ENCODE data around the gene LPP.

Gene LPP

GRCh38 chr3:188729422-188729821, 575.5 kb downstream of the LPP start:
- DNase-seq: no peak

GRCh38 chr3:188734395-188734794, 580.4 kb downstream of the LPP start:
- DNase-seq: peak; percentile 20

- no peak for DNase-seq
These were observed 585.6 kb downstream of the LPP start for GRCh38 chr3:188739511-188739910.

GRCh38 chr3:188740010-188740409, 586.1 kb downstream of the LPP start:
- no peak for DNase-seq

GRCh38 chr3:188742755-188743550, 589.0 kb downstream of the LPP start:
- DNase-seq: no peak

GRCh38 chr3:188744166-188744565, 590.2 kb downstream of the LPP start:
- no peak for DNase-seq

GRCh38 chr3:188745031-188745430, 591.1 kb downstream of the LPP start:
- no peak for DNase-seq

GRCh38 chr3:188746291-188746783, 592.4 kb downstream of the LPP start:
- DNase-seq: no peak

- peak; percentile 79 for DNase-seq
These were observed 593.5 kb downstream of the LPP start for GRCh38 chr3:188747489-188747888.

- no peak for DNase-seq
These were observed 595.2 kb downstream of the LPP start for GRCh38 chr3:188749010-188749617.

- no peak for DNase-seq
These were observed 595.9 kb downstream of the LPP start for GRCh38 chr3:188749830-188750229.

- DNase-seq: no peak
These were observed 596.7 kb downstream of the LPP start for GRCh38 chr3:188750617-188751016.

GRCh38 chr3:188752850-188753249, 598.9 kb downstream of the LPP start:
- DNase-seq: no peak

- DNase-seq: no peak
These were observed 600.3 kb downstream of the LPP start for GRCh38 chr3:188754267-188754666.

GRCh38 chr3:188756241-188756640, 602.3 kb downstream of the LPP start:
- no peak for DNase-seq

- no peak for DNase-seq
These were observed 605.5 kb downstream of the LPP start for GRCh38 chr3:188759336-188760005.

- peak; percentile 31 for DNase-seq
These were observed 606.5 kb downstream of the LPP start for GRCh38 chr3:188760408-188760807.

GRCh38 chr3:188761439-188761838, 607.5 kb downstream of the LPP start:
- DNase-seq: no peak

- no peak for DNase-seq
These were observed 608.0 kb downstream of the LPP start for GRCh38 chr3:188761964-188762363.

- DNase-seq: no peak
These were observed 610.7 kb downstream of the LPP start for GRCh38 chr3:188764609-188765008.

- DNase-seq: no peak
These were observed 615.9 kb downstream of the LPP start for GRCh38 chr3:188769831-188770230.

- DNase-seq: peak; percentile 82
These were observed 618.9 kb downstream of the LPP start for GRCh38 chr3:188772886-188773285.

GRCh38 chr3:188775412-188775811, 621.5 kb downstream of the LPP start:
- DNase-seq: no peak

- DNase-seq: peak; percentile 41
These were observed 622.5 kb downstream of the LPP start for GRCh38 chr3:188776447-188776846.
